Body of pancreas (tissue), 4 donors: ENCODE data around the gene PTH1R. TPM values are rescaled to one million over a fixed set of nuclear protein-coding genes. Genes with fewer than 3 reads are reported as not detected.

Experiments used
- ATAC-seq: fragments of 150-250 bp; one replicate; pipeline ENCODE4 v1.9.1; 2016
- DNase-seq, 4 donors: peaks; one replicate each; pipeline ENCODE4 v3.0.0-alpha.2; 2019
- H3K27ac ChIP-seq, 4 donors: fragments of 200-600 bp; sonication (generic); 1 replicate in 3 of 4; 2 replicates in 1 of 4; pipeline versions ENCODE4 v1.5.1 to v1.6.1; 2016 to 2019; ENCODE audit warnings: mild to moderate bottlenecking in 1 of 4, mixed read lengths in 1 of 4, moderate library complexity in 1 of 4
- H3K27me3 ChIP-seq, 2 donors: fragments of 200-600 bp; sonication (generic); one replicate each; pipeline ENCODE4 v1.6.0; 2016; ENCODE audit warnings: mild to moderate bottlenecking in 1 of 2
- H3K36me3 ChIP-seq, 2 donors: fragments of 200-600 bp; sonication (generic); replicated peaks in 1 of 2; 2 replicates each; pipeline ENCODE4 v1.5.1; 2016; ENCODE audit warnings: low read depth in 2 of 2; ENCODE audit not compliant: insufficient read depth in 1 of 2
- H3K4me1 ChIP-seq: fragments of 200-600 bp; sonication (generic); one replicate; pipeline ENCODE4 v1.6.0; 2016
- H3K4me3 ChIP-seq, 2 donors: fragments of 200-600 bp; sonication (generic); 1 replicate in 1 of 2; 2 replicates in 1 of 2; pipeline ENCODE4 v1.5.1; 2016 to 2019
- H3K9me3 ChIP-seq, 3 donors: fragments of 200-600 bp; sonication (generic); 1 replicate in 2 of 3; 2 replicates in 1 of 3; pipeline ENCODE4 v1.5.1; 2016
- POLR2A ChIP-seq, 3 donors: fragments of 450-650 bp; IDR thresholded peaks; one replicate each; pipeline ENCODE4 v1.6.1; 2016; ENCODE audit warnings: antibody characterized with exemption in 3 of 3, mild to moderate bottlenecking in 2 of 3
- WGBS, 2 donors: methylation state at CpG; one replicate each; pipeline ENCODE4 v1.1.5; 2017; 5-methylcytosine and 5-hydroxymethylcytosine counted together
- intact Hi-C: fragments of 100-400 bp; cut with DNase I; formaldehyde crosslinking; loops from one replicate; pipeline ENCODE4 v1.15.1; 2023
- total RNA-seq, 2 donors: library from RNA; depleted of rRNA; stranded (reverse); fragments of >200 nt; gene quantifications; one replicate each; pipeline ENCODE4 v1.1.0, GENCODE V29; 2016
- TF ChIP-seq, protein P1 (sequence below), 7 experiments: fragments of 450-650 bp in 4 of 7; fragments of 200-600 bp in 3 of 7; sonication (generic) in 3 of 7; IDR thresholded peaks; one replicate each; pipeline ENCODE4 v1.5.1; 2016 to 2019; ENCODE audit warnings: antibody characterized with exemption in 7 of 7

The PTH1R gene
- total RNA-seq, 2 donors from 2014 or later = 1.8 to 8.2 TPM

DNA sequence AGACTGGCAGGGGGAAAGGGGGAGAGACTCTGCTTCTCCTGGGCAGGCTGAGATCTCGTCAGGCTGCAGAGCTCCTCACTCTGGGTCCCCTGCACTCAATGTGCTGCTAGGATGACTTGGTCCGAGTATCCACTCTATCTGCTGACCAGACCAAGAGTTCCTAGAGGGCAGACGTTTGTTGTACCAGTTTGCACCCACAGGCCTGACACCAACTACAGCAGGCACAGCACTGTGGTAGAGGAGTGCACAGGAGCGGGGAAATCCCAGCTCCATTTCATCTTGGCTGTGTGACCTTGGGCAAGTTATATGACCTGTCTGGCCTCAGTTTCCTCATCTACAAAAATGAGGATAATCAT lies 70.0 kb downstream of the PTH1R start:
- intact Hi-C loops = no loop called here
- WGBS, 2 donors = 35 to 45% methylated on average over 2 to 4 of the region's 4 CpGs
- peaks cover 94% of the 10 kb centered on the region for H3K4me1 ChIP-seq
- TF ChIP-seq, protein P1, sequence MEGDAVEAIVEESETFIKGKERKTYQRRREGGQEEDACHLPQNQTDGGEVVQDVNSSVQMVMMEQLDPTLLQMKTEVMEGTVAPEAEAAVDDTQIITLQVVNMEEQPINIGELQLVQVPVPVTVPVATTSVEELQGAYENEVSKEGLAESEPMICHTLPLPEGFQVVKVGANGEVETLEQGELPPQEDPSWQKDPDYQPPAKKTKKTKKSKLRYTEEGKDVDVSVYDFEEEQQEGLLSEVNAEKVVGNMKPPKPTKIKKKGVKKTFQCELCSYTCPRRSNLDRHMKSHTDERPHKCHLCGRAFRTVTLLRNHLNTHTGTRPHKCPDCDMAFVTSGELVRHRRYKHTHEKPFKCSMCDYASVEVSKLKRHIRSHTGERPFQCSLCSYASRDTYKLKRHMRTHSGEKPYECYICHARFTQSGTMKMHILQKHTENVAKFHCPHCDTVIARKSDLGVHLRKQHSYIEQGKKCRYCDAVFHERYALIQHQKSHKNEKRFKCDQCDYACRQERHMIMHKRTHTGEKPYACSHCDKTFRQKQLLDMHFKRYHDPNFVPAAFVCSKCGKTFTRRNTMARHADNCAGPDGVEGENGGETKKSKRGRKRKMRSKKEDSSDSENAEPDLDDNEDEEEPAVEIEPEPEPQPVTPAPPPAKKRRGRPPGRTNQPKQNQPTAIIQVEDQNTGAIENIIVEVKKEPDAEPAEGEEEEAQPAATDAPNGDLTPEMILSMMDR (IDR thresholded peaks at IDR 0.05) = no peak
- TF ChIP-seq POLR2A (IDR thresholded peaks at IDR 0.05) = no peak
- no peaks in the 10 kb centered on the region for H3K9me3 ChIP-seq
- H3K4me3 ChIP-seq = no peak overlapping the region
- no peak for ATAC-seq
- H3K27me3 ChIP-seq = no peaks in the 10 kb centered on the region
- DNase-seq = no peak
- H3K36me3 ChIP-seq = no peaks in the 10 kb centered on the region
- peak overlapping the region; percentile 92 to 98 (median 92) for H3K27ac ChIP-seq

GRCh38 chr3:46947981-46948791 lies 70.7 kb downstream of the PTH1R start:
- Histone ChIP-seq H3K4me3 (no peak overlapping the region), H3K4me1 (peaks cover 94% of the 10 kb centered on the region), H3K27ac (peak overlapping the region; percentile 92 to 98 (median 92)), H3K9me3 (no peaks in the 10 kb centered on the region), H3K27me3 (no peaks in the 10 kb centered on the region), H3K36me3 (no peaks in the 10 kb centered on the region)
- WGBS, 2 donors = 16 to 22% methylated on average over 16 to 19 of the region's 19 CpGs
- intact Hi-C loops = no loop called here
- TF ChIP-seq, protein P1 (IDR thresholded peaks at IDR 0.05) = peak in 1 of 7 experiments; percentile 11
- TF ChIP-seq POLR2A (IDR thresholded peaks at IDR 0.05) = peak in 2 of 3 donors; percentile 74 to 78
- DNase-seq = peak; percentile 84 to 93 (median 88)
- ATAC-seq = peak; percentile 80

GRCh38 chr3:46948830-46949671 lies 71.5 kb downstream of the PTH1R start:
- peak overlapping the region; percentile 92 to 98 (median 92) for H3K27ac ChIP-seq
- no peak overlapping the region for H3K4me3 ChIP-seq
- peaks cover 94% of the 10 kb centered on the region for H3K4me1 ChIP-seq
- H3K36me3 ChIP-seq = no peaks in the 10 kb centered on the region
- H3K9me3 ChIP-seq = no peaks in the 10 kb centered on the region
- no peak for TF ChIP-seq POLR2A (IDR thresholded peaks at IDR 0.05)
- TF ChIP-seq, protein P1 (IDR thresholded peaks at IDR 0.05) = no peak
- WGBS, 2 donors = 30 to 45% methylated on average over 4 to 6 of the region's 6 CpGs
- intact Hi-C loops = no loop called here
- ATAC-seq (no peak), DNase-seq (peak; percentile 41 to 69 (median 52))
- H3K27me3 ChIP-seq = no peaks in the 10 kb centered on the region

GRCh38 chr3:46950177-46950576 lies 72.7 kb downstream of the PTH1R start:
- no peaks in the 10 kb centered on the region for H3K27me3 ChIP-seq
- no peak overlapping the region for H3K4me3 ChIP-seq
- peak overlapping the region in 3 of 4 donors; percentile 92 to 93 (median 92) for H3K27ac ChIP-seq
- peaks cover 94% of the 10 kb centered on the region for H3K4me1 ChIP-seq
- no peak for ATAC-seq
- no peaks in the 10 kb centered on the region for H3K9me3 ChIP-seq
- TF ChIP-seq POLR2A (IDR thresholded peaks at IDR 0.05) = no peak
- TF ChIP-seq, protein P1 (IDR thresholded peaks at IDR 0.05) = no peak
- 90 to 93% methylated on average over 2 of the region's 2 CpGs for WGBS, 2 donors
- intact Hi-C loops = no loop called here
- no peak for DNase-seq
- H3K36me3 ChIP-seq = no peaks in the 10 kb centered on the region
